Measurements from ENCODE around the gene SKIC8. TPM values are rescaled to one million over a fixed set of nuclear protein-coding genes. Genes with fewer than 3 reads are reported as not detected.

Gene SKIC8
- total RNA-seq, 1 donor from 2014 or later, result 54.3 TPM

DNA sequence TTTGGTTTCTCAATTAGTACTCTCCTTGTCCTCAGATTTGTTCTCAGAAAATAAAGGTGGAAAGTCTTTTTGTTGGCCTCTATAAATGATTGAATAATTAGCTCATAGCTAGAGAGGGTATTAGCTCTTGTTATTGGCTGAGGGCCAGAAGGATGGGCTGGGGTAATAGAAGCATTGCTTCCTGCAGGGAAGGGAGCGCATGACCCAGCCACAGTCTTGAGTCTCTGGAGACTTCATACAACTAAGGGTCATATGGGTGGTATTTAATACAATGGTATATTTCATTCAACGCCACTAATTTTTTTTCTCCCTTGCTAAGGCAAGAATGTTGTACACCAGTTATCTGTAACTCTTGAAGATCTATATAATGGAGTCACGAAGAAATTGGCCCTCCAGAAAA lies 26.6 kb downstream of the SKIC8 start:
- intact Hi-C loops (cut with DNase I), result no loop called here
- Histone ChIP-seq H3K4me1 (no peaks in the 10 kb centered on the region), H3K27me3 (no peaks in the 10 kb centered on the region), H3K27ac (no peak overlapping the region), H3K36me3 (peaks cover 0 to 6% of the 10 kb centered on the region in 2 donors), H3K4me3 (no peak overlapping the region), H3K9me3 (no peaks in the 10 kb centered on the region)
- no peak for DNase-seq (ENCODE audit: extremely low spot score in 2 of 2)
- TF ChIP-seq POLR2AphosphoS5 (IDR thresholded peaks at IDR 0.05; ENCODE audit: insufficient read depth in 1 of 2, low read depth in 1 of 2), result no peak
- TF ChIP-seq POLR2A (IDR thresholded peaks at IDR 0.05), result no peak
- TF ChIP-seq, protein P1, sequence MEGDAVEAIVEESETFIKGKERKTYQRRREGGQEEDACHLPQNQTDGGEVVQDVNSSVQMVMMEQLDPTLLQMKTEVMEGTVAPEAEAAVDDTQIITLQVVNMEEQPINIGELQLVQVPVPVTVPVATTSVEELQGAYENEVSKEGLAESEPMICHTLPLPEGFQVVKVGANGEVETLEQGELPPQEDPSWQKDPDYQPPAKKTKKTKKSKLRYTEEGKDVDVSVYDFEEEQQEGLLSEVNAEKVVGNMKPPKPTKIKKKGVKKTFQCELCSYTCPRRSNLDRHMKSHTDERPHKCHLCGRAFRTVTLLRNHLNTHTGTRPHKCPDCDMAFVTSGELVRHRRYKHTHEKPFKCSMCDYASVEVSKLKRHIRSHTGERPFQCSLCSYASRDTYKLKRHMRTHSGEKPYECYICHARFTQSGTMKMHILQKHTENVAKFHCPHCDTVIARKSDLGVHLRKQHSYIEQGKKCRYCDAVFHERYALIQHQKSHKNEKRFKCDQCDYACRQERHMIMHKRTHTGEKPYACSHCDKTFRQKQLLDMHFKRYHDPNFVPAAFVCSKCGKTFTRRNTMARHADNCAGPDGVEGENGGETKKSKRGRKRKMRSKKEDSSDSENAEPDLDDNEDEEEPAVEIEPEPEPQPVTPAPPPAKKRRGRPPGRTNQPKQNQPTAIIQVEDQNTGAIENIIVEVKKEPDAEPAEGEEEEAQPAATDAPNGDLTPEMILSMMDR (IDR thresholded peaks at IDR 0.05), result no peak

DNA sequence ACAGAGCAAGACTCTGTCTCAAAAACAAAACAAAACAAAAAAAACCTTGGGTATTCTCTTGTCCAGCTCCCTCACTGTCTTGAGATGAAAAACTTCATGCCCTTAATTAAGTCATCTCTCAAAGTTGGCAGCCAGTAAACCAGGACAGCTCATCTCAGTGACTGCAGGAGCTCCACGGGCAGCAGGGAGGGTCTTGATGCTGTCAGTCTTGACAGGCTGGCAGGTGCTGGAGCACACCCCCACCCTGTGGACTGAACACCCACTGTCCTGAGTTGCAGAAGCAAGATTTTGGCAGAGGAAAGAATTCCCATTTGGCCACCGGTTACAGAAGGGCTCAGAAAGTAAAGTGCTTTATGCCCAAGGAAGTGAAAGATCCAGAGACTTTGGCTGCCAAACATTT lies 27.1 kb downstream of the SKIC8 start:
- no peaks in the 10 kb centered on the region for H3K4me1 ChIP-seq
- intact Hi-C loops (cut with DNase I), result no loop called here
- no peak for DNase-seq (ENCODE audit: extremely low spot score in 2 of 2)
- no peaks in the 10 kb centered on the region for H3K9me3 ChIP-seq
- no peak overlapping the region for H3K27ac ChIP-seq
- no peak overlapping the region for H3K4me3 ChIP-seq
- TF ChIP-seq POLR2A (IDR thresholded peaks at IDR 0.05) (no peak), POLR2AphosphoS5 (IDR thresholded peaks at IDR 0.05; ENCODE audit: insufficient read depth in 1 of 2, low read depth in 1 of 2) (no peak)
- TF ChIP-seq, protein P1 (IDR thresholded peaks at IDR 0.05), result no peak
- H3K36me3 ChIP-seq, result peaks cover 0 to 6% of the 10 kb centered on the region in 2 donors
- no peaks in the 10 kb centered on the region for H3K27me3 ChIP-seq

DNA sequence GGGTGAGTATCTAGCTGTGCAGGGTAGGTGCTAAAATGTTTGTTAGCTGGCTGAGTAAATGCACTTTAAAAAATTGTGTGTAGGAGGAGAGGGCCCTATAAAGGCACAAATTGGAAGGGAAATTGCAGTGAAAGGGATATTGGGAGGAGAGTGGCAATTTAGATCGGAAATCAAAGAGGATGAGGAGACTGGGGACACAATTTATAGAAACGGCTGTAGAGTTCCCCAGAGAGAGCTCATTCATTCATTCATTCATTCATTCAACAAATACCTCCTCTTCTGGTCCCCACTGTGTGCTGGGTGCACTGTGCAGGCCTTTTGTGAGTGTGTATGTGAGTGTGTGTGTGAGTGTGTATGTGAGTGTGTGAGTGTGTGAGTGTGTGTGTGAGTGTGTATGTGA lies 32.6 kb downstream of the SKIC8 start:
- peaks cover 0 to 3% of the 10 kb centered on the region in 2 donors for H3K36me3 ChIP-seq
- H3K27me3 ChIP-seq, result no peaks in the 10 kb centered on the region
- H3K27ac ChIP-seq, result no peak overlapping the region
- H3K4me3 ChIP-seq, result no peak overlapping the region
- DNase-seq (ENCODE audit: extremely low spot score in 2 of 2), result no peak
- TF ChIP-seq POLR2AphosphoS5 (IDR thresholded peaks at IDR 0.05; ENCODE audit: insufficient read depth in 1 of 2, low read depth in 1 of 2) (no peak), POLR2A (IDR thresholded peaks at IDR 0.05) (no peak)
- TF ChIP-seq, protein P1 (IDR thresholded peaks at IDR 0.05), result no peak
- intact Hi-C loops (cut with DNase I), result no loop called here
- peaks cover 27% of the 10 kb centered on the region for H3K4me1 ChIP-seq
- no peaks in the 10 kb centered on the region for H3K9me3 ChIP-seq

DNA sequence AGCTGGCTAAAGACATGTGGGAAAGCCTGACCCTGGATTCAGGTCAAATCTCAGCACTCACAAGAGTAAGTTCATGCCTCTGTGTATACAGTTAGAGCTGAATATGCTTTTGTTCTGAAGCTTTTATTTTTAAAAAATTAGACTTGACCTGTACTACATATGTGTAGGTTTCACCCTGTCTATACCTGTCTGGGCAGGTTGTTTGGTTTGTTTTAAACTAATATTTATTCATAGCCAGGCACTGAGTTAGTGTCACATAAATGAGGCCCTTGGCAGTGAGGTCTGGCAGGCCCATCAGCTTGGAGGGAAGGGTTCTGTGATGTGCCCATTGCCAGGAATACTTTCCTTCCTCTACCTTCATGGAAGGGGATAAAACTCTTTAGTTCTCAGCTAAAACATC lies 33.2 kb downstream of the SKIC8 start:
- no peak overlapping the region for H3K4me3 ChIP-seq
- peak overlapping the region; percentile 89 for H3K27ac ChIP-seq
- peaks cover 0 to 1% of the 10 kb centered on the region in 2 donors for H3K36me3 ChIP-seq
- peaks cover 27% of the 10 kb centered on the region for H3K4me1 ChIP-seq
- H3K9me3 ChIP-seq, result no peaks in the 10 kb centered on the region
- no peaks in the 10 kb centered on the region for H3K27me3 ChIP-seq
- no peak for DNase-seq (ENCODE audit: extremely low spot score in 2 of 2)
- intact Hi-C loops (cut with DNase I), result no loop called here
- TF ChIP-seq POLR2A (IDR thresholded peaks at IDR 0.05), result no peak
- TF ChIP-seq, protein P1 (IDR thresholded peaks at IDR 0.05), result no peak
- no peak for TF ChIP-seq POLR2AphosphoS5 (IDR thresholded peaks at IDR 0.05; ENCODE audit: insufficient read depth in 1 of 2, low read depth in 1 of 2)

DNA sequence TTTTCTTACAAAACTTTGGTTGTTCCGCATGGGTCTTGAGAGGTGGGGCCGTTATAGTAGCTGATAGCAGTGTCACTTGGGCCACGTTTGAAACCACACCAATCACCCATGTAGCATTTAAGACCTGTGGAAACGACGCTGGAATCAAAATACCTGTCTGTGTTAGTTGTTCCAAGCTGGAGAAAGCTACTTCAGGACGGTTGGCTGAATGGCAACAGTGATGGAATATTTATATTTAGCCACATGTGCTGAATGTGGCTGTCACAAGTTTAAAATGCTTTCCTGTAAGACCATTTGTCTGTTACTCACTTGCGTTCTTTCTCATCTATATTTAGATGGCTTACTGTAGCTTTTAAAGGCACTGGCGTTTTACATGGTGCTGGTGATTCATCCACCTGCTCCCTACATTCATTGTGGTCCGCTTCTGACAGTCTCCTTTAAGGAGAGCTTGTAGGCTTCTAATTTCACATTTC lies 33.6 kb downstream of the SKIC8 start:
- Histone ChIP-seq H3K27me3 (no peaks in the 10 kb centered on the region), H3K36me3 (no peaks in the 10 kb centered on the region), H3K27ac (peak overlapping the region; percentile 89), H3K4me1 (peaks cover 27% of the 10 kb centered on the region), H3K4me3 (peak overlapping the region in 1 of 2 donors; percentile 3), H3K9me3 (no peaks in the 10 kb centered on the region)
- intact Hi-C loops (cut with DNase I), result no loop called here
- TF ChIP-seq POLR2AphosphoS5 (IDR thresholded peaks at IDR 0.05; ENCODE audit: insufficient read depth in 1 of 2, low read depth in 1 of 2), result peak in 1 of 2 donors; percentile 56
- TF ChIP-seq, protein P1 (IDR thresholded peaks at IDR 0.05), result no peak
- no peak for DNase-seq (ENCODE audit: extremely low spot score in 2 of 2)
